C4-2B (cell line): ENCODE results near the gene IGF2BP1.

Source experiments
- CTCF ChIP-seq: fragments of 450-650 bp; conservative IDR thresholded peaks from 2 replicates; pipeline ENCODE4 v1.5.1; 2017; ENCODE audit warnings: mild to moderate bottlenecking
- ZFX ChIP-seq: fragments of 450-650 bp; IDR thresholded peaks from 2 replicates; pipeline ENCODE4 v1.6.1; 2017

GRCh38 chr17:49022391-49022941, 25.3 kb downstream of the IGF2BP1 start:
- TF ChIP-seq CTCF, result no peak
- no peak for TF ChIP-seq ZFX
